Ovary (tissue), 10 donors: Measurements from ENCODE around the gene MSL1. TPM values are rescaled to one million over a fixed set of nuclear protein-coding genes. Genes with fewer than 3 reads are reported as not detected.

Experiments used
- DNase-seq, 5 donors: peaks; one replicate each; pipeline ENCODE4 v3.0.0-alpha.2; 2019 to 2020
- H3K27ac ChIP-seq, 2 donors: fragments of 200-600 bp; one replicate each; pipeline versions ENCODE4 v1.5.1 to v1.8.0; 2019 to 2022
- H3K27me3 ChIP-seq: fragments of 200-600 bp; one replicate; pipeline ENCODE4 v1.8.0; 2022
- H3K36me3 ChIP-seq: fragments of 200-600 bp; sonication (generic); one replicate; pipeline ENCODE4 v1.5.1; 2019
- H3K4me1 ChIP-seq: one replicate; pipeline ENCODE4 v1.8.1; 2013; ENCODE audit warnings: mild to moderate bottlenecking, moderate library complexity; ENCODE audit not compliant: insufficient read depth
- H3K4me3 ChIP-seq: fragments of 200-600 bp; sonication (generic); one replicate; pipeline ENCODE4 v1.5.1; 2017
- H3K9me3 ChIP-seq, 2 donors: fragments of 200-600 bp in 1 of 2; sonication (generic) in 1 of 2; one replicate each; pipeline versions ENCODE4 v1.5.1 to v1.8.1; 2013 to 2019; ENCODE audit warnings: mild to moderate bottlenecking in 1 of 2, moderate library complexity in 1 of 2
- CTCF ChIP-seq, 3 donors: fragments of 450-650 bp in 2 of 3; fragments of 200-600 bp in 1 of 3; IDR thresholded peaks; one replicate each; pipeline versions ENCODE4 v1.5.1 to v1.8.0; 2016 to 2022; ENCODE audit warnings: antibody characterized with exemption in 3 of 3, mild to moderate bottlenecking in 1 of 3
- EP300 ChIP-seq: sonication (generic); formaldehyde crosslinking; IDR thresholded peaks from one replicate; pipeline ENCODE4 v1.6.1; 2017; ENCODE audit warnings: antibody characterized with exemption
- POLR2A ChIP-seq: fragments of 450-650 bp; IDR thresholded peaks from one replicate; pipeline ENCODE4 v1.6.1; 2017; ENCODE audit warnings: antibody characterized with exemption, mild to moderate bottlenecking, moderate library complexity
- WGBS, 3 donors: extraction: QIAGEN DNeasy Blood & Tissue Kit in 1 of 3; methylation state at CpG; one replicate each; pipeline versions ENCODE4 v1.1.5 to v1.1.7; 2013 to 2017; 5-methylcytosine and 5-hydroxymethylcytosine counted together
- intact Hi-C, 4 donors: fragments of 100-400 bp; cut with DNase I; formaldehyde crosslinking; loops; one replicate each; pipeline versions ENCODE4 v1.11.0 to v1.15.1; 2022 to 2023
- long read RNA-seq, 3 donors: library from polyadenylated mRNA in 2 of 3; unstranded in 2 of 3; transcript quantifications; one replicate each; pipeline ENCODE4 v2.0.0 and lab custom pipeline, GENCODE V29; 2021 to 2026
- polyA plus RNA-seq, 2 donors: library from polyadenylated mRNA; stranded (reverse); fragments of 200-250 nt in 1 of 2; fragments of 350-450 nt in 1 of 2; fragmentation: Illumina TruSeq in 1 of 2; extraction: RNeasy Lipid Tissue Mini Kit (QIAGEN cat#74804) in 1 of 2; gene quantifications; one replicate each; pipeline ENCODE4 v1.2.3, GENCODE V29; 2013 to 2014
- total RNA-seq, 7 donors: library from RNA; depleted of rRNA in 2 of 7; stranded (reverse); fragments of >200 nt in 2 of 7; fragmentation: NEBNext Ultra II Directional in 3 of 7; extraction: Animal tissue kit (Norgen Biotek cat#: 25700) in 3 of 7; gene quantifications; one replicate each; pipeline versions ENCODE4 v1.1.0 to v1.2.4, GENCODE V29; 2016 to 2023
- donor health status: DM: no; HTN: no; CAD: no; lungs with moderate emphysema.
- donor health status: DM: no; HTN: no; CAD: no.
- donor health status: Bipolar disorder and iron deficiency.
- donor health status: DM: yes; HTN: yes; CAD: no.
- donor health status: DM: no; HTN: no; CAD: no.
- donor health status: DM: yes; HTN: yes; CAD: no.

Gene MSL1
- total RNA-seq (100 to 1,000 TPM in 1 of 7 donors, 10 to 100 TPM in 6; 59.6 to 110 (median 83.3) TPM), polyA plus RNA-seq (100 to 1,000 TPM in 1 of 2 donors, 10 to 100 TPM in 1; 60.8 to 122 TPM)
- long read RNA-seq, donor 1, full-length matches to known transcripts, result 8 of 28 reads
- long read RNA-seq, donor 1, partial matches to known transcripts, result 6 of 28 reads
- long read RNA-seq, donor 1, other reads (novel, unspliced or antisense), result 14 of 28 reads
- long read RNA-seq, donor 2, full-length matches to known transcripts, result 45 of 45 reads
- long read RNA-seq, donor 2, partial matches to known transcripts, result 0 of 45 reads
- long read RNA-seq, donor 2, other reads (novel, unspliced or antisense), result 0 of 45 reads
- long read RNA-seq, donor 3, full-length matches to known transcripts, result 48 of 77 reads
- long read RNA-seq, donor 3, partial matches to known transcripts, result 10 of 77 reads
- long read RNA-seq, donor 3, other reads (novel, unspliced or antisense), result 19 of 77 reads

GRCh38 chr17:40121181-40122135 is at the start of gene MSL1:
Gene MSL1 (plus strand): TSS chr17:40121971. CDS start chr17:40122613, 642 bp downstream.
- Histone ChIP-seq H3K4me1 (peaks cover 4% of the 10 kb centered on the region), H3K27me3 (no peaks in the 10 kb centered on the region), H3K9me3 (no peaks in the 10 kb centered on the region), H3K36me3 (no peaks in the 10 kb centered on the region), H3K27ac (peak within 1 kb of the TSS; percentile 95 to 98), H3K4me3 (peak within 1 kb of the TSS; percentile 100)
- peak; percentile 91 to 93 (median 93) for DNase-seq
- TF ChIP-seq EP300, result no peak
- TF ChIP-seq CTCF (IDR thresholded peaks at IDR 0.05), result no peak
- TF ChIP-seq POLR2A, result peak; percentile 76
- intact Hi-C loops, result no loop called here
- WGBS, 3 donors, result 0 to 1% (median 1%) methylated on average over 47 to 82 of the region's 82 CpGs

GRCh38 chr17:40072040-40072734 is 49.6 kb upstream of the MSL1 start:
- H3K27me3 ChIP-seq, result no peaks in the 10 kb centered on the region
- intact Hi-C loops, result loop anchor here in 2 of 4 donors (5.0 kb wide), 2 partner anchors 35 to 40 kb away; no protein-coding TSS in a partner anchor
- peaks cover 58% of the 10 kb centered on the region for H3K4me1 ChIP-seq
- WGBS, 3 donors, result 10% methylated on average over 18 to 19 of the region's 19 CpGs
- H3K4me3 ChIP-seq, result peak overlapping the region; percentile 18
- peak; percentile 64 to 81 (median 76) for DNase-seq
- no peaks in the 10 kb centered on the region for H3K36me3 ChIP-seq
- peak overlapping the region; percentile 89 to 91 for H3K27ac ChIP-seq
- no peaks in the 10 kb centered on the region for H3K9me3 ChIP-seq
- TF ChIP-seq EP300 (no peak), POLR2A (no peak), CTCF (IDR thresholded peaks at IDR 0.05) (no peak)

GRCh38 chr17:40072735-40073346 is 48.9 kb upstream of the MSL1 start:
- no peak for TF ChIP-seq CTCF (IDR thresholded peaks at IDR 0.05)
- TF ChIP-seq EP300, result no peak
- no peak for TF ChIP-seq POLR2A
- intact Hi-C loops, result loop anchor here in 2 of 4 donors (5.0 kb wide), 2 partner anchors 34 to 39 kb away; no protein-coding TSS in a partner anchor
- WGBS, 3 donors, result 28 to 36% (median 31%) methylated on average over 8 of the region's 8 CpGs
- peak in 4 of 5 donors; percentile 32 to 57 (median 49) for DNase-seq
- H3K27ac ChIP-seq, result peak overlapping the region; percentile 89 to 91
- H3K36me3 ChIP-seq, result no peaks in the 10 kb centered on the region
- no peaks in the 10 kb centered on the region for H3K9me3 ChIP-seq
- peaks cover 56% of the 10 kb centered on the region for H3K4me1 ChIP-seq
- no peak overlapping the region for H3K4me3 ChIP-seq
- H3K27me3 ChIP-seq, result no peaks in the 10 kb centered on the region
